Small intestine (tissue), 7 donors: Measurements from ENCODE around the gene C13orf46. TPM values are rescaled to one million over a fixed set of nuclear protein-coding genes. Genes with fewer than 3 reads are reported as not detected.

Experiments used
- DNase-seq, 2 donors: peaks; one replicate each; pipeline versions ENCODE4 v3.0.0 to v3.0.0-alpha.2; 2013
- FAIRE-seq: peaks from 2 replicates; lab custom pipeline; 2012; peaks lifted over from hg19 to GRCh38; lab: Jason Lieb, UNC
- H3K27ac ChIP-seq, 3 donors: one replicate each; pipeline ENCODE4 v1.5.1; 2013; ENCODE audit warnings: low read length in 2 of 3, mild to moderate bottlenecking in 2 of 3, control low read depth in 1 of 3, inconsistent platforms in 1 of 3, low read depth in 1 of 3, moderate library complexity in 1 of 3
- H3K27me3 ChIP-seq, 3 donors: one replicate each; pipeline ENCODE4 v1.6.1; 2013; ENCODE audit warnings: low read length in 3 of 3, inconsistent platforms in 1 of 3; ENCODE audit not compliant: control insufficient read depth in 3 of 3, insufficient read depth in 3 of 3
- H3K36me3 ChIP-seq, 3 donors: one replicate each; pipeline ENCODE4 v1.6.1; 2013; ENCODE audit warnings: low read length in 3 of 3, inconsistent platforms in 1 of 3, low read depth in 1 of 3, mild to moderate bottlenecking in 1 of 3, moderate library complexity in 1 of 3; ENCODE audit not compliant: control insufficient read depth in 3 of 3, insufficient read depth in 2 of 3
- H3K4me1 ChIP-seq, 3 donors: one replicate each; pipeline ENCODE4 v1.6.1; 2013; ENCODE audit warnings: low read length in 2 of 3, inconsistent platforms in 1 of 3, low read depth in 1 of 3, mild to moderate bottlenecking in 1 of 3, moderate library complexity in 1 of 3; ENCODE audit not compliant: control insufficient read depth in 3 of 3, insufficient read depth in 2 of 3
- H3K4me3 ChIP-seq, 3 donors: one replicate each; pipeline ENCODE4 v1.5.1; 2013; ENCODE audit warnings: low read length in 3 of 3, control low read depth in 1 of 3, inconsistent platforms in 1 of 3, low read depth in 1 of 3, mild to moderate bottlenecking in 1 of 3, moderate library complexity in 1 of 3
- H3K9me3 ChIP-seq, 2 donors: one replicate each; pipeline ENCODE4 v1.6.1; 2013; ENCODE audit warnings: low read depth in 1 of 2, low read length in 1 of 2; ENCODE audit not compliant: control insufficient read depth in 2 of 2, insufficient read depth in 1 of 2
- WGBS, 3 donors: extraction: QIAGEN DNeasy Blood & Tissue Kit; methylation state at CpG; one replicate each; pipeline ENCODE4 v1.1.7; 2013; 5-methylcytosine and 5-hydroxymethylcytosine counted together
- polyA plus RNA-seq, 4 donors: library from polyadenylated mRNA; stranded (reverse) in 3 of 4; unstranded in 1 of 4; fragments of 200-250 nt in 3 of 4; fragments of 120-200 nt in 1 of 4; gene quantifications; one replicate each; pipeline versions ENCODE4 v1.2.1 to v1.2.3, GENCODE V29; 2013
- donor health status: healthy with polysubstance abuse.
- donor health status: control.
- donor health status: control.
- donor health status: Bipolar disorder and iron deficiency.
- donor health status: healthy.

C13orf46 gene
- polyA plus RNA-seq, 4 donors = 0.04 to 0.27 (median 0.22) TPM; not detected in 1

DNA sequence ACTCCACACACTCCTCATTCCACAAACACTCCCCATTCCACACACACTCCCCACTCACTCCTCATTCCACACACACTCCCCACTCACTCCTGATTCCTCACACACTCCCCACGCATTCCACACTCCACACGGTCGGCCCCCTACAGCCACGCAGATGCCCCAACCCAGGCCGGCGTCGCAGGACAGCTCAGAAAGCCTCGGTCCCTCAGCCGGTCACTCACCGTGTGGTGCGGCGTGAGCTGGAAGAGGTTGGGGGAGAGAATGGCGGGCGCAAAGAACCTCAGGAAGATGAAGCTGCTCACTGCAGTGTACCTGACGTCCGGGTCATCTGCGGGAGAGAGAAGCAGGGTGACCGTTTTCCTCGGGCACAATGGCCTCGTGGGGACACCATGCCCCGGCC lies 39.0 kb upstream of the C13orf46 start:
- no peak for DNase-seq
- H3K9me3 ChIP-seq = no peaks in the 10 kb centered on the region
- FAIRE-seq = no peak
- no peak overlapping the region for H3K4me3 ChIP-seq
- H3K4me1 ChIP-seq = no peaks in the 10 kb centered on the region
- H3K36me3 ChIP-seq = peaks cover 0 to 74% (median 0%) of the 10 kb centered on the region in 3 donors
- no peak overlapping the region for H3K27ac ChIP-seq
- 89 to 92% (median 92%) methylated on average over 21 of the region's 21 CpGs for WGBS, 3 donors
- H3K27me3 ChIP-seq = no peaks in the 10 kb centered on the region

DNA sequence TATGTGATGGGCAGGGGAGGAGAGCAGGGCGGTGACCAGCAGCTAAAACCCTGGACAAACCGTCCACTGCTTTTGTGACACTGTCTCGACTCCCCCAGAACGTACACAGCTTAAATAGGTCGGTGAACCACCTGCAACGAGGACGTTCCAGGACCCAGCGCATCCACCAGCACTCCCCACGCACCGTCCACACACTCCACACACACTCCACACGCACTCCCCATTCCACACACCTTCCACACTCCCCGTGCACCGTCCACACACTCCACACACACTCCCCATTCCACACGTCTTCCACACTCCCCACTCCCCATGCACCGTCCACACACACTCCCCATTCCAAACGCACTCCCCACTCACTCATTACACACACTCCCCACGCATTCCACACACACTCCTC lies 38.3 kb upstream of the C13orf46 start:
- no peaks in the 10 kb centered on the region for H3K4me1 ChIP-seq
- 91 to 94% (median 93%) methylated on average over 17 of the region's 17 CpGs for WGBS, 3 donors
- no peak for DNase-seq
- FAIRE-seq = no peak
- H3K27me3 ChIP-seq = no peaks in the 10 kb centered on the region
- peaks cover 0 to 72% (median 0%) of the 10 kb centered on the region in 3 donors for H3K36me3 ChIP-seq
- no peaks in the 10 kb centered on the region for H3K9me3 ChIP-seq
- no peak overlapping the region for H3K27ac ChIP-seq
- no peak overlapping the region for H3K4me3 ChIP-seq

DNA sequence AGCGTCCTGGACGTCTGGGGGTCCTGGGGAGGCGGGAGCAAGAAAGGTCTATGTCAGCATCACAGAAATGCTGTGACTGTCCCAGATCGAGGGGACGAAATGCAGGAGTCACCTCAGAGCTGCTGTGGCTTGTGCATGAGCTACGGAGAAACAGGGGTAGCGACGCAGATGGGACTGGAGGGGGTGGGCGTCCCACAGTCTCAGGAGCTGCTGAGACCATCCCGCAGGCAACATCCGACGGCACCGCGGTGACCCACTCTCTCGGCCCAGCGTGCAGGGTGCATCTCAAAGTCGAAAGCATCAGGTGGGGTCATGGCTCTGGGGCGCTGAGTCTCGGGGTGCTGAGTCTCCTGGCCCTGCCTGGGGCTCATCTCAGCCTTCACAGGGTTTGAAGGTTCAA lies 37.4 kb upstream of the C13orf46 start:
- FAIRE-seq (no peak), DNase-seq (no peak)
- Histone ChIP-seq H3K27me3 (no peaks in the 10 kb centered on the region), H3K4me1 (no peaks in the 10 kb centered on the region), H3K27ac (no peak overlapping the region), H3K4me3 (no peak overlapping the region), H3K36me3 (peaks cover 0 to 63% (median 0%) of the 10 kb centered on the region in 3 donors), H3K9me3 (no peaks in the 10 kb centered on the region)
- whole genome bisulfite sequencing, 3 donors = 89 to 94% (median 91%) methylated on average over 19 of the region's 19 CpGs

DNA sequence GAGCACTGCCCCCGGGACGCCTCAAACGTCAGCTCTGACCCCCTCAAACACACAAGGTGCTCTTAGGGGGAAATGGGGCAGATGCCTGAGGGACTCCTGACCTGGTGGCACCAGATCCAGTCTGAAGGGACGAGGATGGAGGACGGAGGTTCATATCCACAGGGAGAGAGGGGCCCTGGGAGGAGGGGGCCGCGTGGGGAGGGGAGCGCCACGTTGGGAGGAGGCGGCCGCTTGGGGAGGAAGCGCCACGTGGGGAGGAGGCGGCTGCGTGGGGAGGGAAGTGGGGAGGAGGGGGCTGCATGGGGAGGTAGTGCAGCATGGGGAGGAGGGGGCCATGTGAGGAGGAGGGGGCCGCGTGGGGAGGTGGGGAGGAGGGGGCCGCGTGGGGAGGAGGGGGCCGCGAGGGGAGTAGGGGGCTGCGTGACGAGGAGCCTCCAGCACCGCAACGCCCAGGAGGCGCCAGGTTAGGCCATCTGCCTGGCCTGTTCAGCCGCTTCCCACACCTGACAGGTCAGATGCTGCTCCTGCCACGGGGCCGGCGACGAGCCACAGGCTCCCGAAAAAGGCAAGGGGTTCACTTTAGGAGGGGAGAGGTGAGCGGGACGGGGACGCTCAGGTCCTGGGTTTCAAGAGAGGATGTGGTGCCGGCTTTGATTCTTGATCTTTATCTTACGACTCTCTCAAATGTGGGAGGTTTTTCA lies 36.7 kb upstream of the C13orf46 start:
- H3K27me3 ChIP-seq = no peaks in the 10 kb centered on the region
- H3K27ac ChIP-seq = no peak overlapping the region
- no peak overlapping the region for H3K4me3 ChIP-seq
- H3K36me3 ChIP-seq = peaks cover 0 to 56% (median 0%) of the 10 kb centered on the region in 3 donors
- no peaks in the 10 kb centered on the region for H3K4me1 ChIP-seq
- 84 to 89% (median 87%) methylated on average over 35 to 37 of the region's 37 CpGs for WGBS, 3 donors
- H3K9me3 ChIP-seq = no peaks in the 10 kb centered on the region
- DNase-seq (no peak), FAIRE-seq (no peak)

DNA sequence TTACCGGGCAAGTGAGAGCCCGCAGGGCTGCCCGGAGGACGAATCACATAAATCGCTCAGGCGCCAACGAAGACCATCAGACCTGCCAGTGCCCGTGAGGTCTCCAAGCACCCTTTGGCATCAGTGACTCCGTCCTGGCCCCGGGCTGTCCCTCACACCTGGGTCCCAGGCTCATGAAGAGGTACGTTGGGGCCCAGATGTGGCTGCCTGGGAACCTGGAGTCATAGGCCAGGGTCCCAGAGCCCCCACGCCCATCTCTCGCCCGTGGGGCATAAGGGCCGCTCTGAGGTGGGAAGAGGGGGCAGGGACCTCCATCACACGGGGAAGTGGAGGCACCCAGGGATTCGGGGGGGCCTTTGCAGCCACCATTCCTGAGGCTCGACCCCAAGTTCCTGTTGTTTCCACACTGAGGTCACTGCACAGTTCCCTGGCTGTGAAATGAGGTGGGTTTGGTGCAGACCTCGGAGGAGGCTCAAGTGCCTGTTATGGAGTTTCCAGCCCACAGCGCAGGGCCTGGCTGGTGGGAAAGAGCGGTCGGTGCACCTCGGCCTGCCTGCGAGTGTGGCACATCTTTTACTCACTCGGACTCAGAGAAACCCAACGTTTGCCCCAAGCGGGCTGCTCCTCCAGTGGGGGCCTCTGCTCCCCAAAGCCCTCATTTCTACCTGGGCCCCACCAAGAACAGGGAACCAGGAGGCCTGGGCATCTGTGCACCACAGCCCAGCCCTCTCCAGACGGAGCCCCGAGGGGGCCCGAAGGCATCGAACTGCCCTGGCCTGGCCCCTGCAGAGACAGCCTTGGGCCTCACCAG lies 35.9 kb upstream of the C13orf46 start:
- no peak overlapping the region for H3K4me3 ChIP-seq
- no peaks in the 10 kb centered on the region for H3K4me1 ChIP-seq
- H3K36me3 ChIP-seq = peaks cover 0 to 55% (median 0%) of the 10 kb centered on the region in 3 donors
- no peak for FAIRE-seq
- no peaks in the 10 kb centered on the region for H3K27me3 ChIP-seq
- H3K27ac ChIP-seq = no peak overlapping the region
- H3K9me3 ChIP-seq = no peaks in the 10 kb centered on the region
- no peak for DNase-seq
- WGBS, 3 donors = 92 to 94% (median 94%) methylated on average over 31 of the region's 31 CpGs

DNA sequence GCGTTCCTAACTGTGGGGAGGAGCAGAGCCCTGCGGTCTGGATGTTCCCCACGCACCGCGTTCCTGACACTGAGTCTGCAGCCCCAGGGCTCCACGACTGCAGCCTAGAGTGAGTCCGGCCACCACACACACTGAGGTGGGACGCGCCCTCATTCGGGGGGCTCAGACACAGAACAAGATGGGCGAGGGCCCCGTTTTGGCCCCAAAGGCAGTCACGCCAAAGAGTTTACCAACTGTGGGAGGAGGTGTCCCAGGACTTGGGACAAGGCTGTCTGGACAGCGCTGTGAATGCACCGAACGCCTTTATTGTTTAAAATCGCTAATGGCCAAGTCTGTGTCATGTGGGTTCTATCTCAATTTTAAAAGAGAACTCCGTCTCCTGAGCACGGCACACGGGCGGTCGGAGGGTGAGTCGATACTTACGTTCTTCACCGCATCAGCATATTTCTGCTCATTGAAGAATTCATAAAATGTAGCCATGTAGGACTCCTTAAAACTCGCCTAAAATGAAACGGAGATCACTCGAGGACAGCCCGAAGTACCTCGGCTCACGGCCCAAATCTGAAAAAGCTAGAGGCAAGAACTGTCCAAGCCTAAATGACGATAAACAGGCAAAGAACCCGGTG lies 35.2 kb upstream of the C13orf46 start:
- no peaks in the 10 kb centered on the region for H3K27me3 ChIP-seq
- FAIRE-seq = no peak
- no peak overlapping the region for H3K27ac ChIP-seq
- 85 to 92% (median 88%) methylated on average over 32 to 33 of the region's 33 CpGs for WGBS, 3 donors
- no peak for DNase-seq
- no peak overlapping the region for H3K4me3 ChIP-seq
- peaks cover 0 to 52% (median 0%) of the 10 kb centered on the region in 3 donors for H3K36me3 ChIP-seq
- H3K4me1 ChIP-seq = no peaks in the 10 kb centered on the region
- H3K9me3 ChIP-seq = no peaks in the 10 kb centered on the region

DNA sequence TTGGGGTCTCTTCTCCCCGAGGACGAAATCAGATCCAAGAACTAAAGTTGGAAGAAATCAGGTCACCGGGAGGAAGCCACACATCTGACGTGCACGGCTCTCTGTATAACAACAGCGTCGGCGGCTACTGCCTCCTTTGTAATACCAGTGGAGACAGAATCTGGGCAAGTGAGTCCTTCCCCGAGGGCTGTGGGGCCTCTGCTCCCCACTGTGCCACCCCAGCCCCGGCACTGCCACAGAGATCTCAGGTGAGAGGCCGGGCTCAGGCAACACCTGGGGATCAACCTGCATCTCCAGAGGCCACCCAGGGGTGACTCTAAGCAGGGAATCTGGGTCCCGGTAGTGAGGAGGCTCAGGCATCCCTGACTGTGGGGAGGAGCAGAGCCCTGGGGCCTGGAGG lies 33.7 kb upstream of the C13orf46 start:
- Histone ChIP-seq H3K9me3 (no peaks in the 10 kb centered on the region), H3K27me3 (no peaks in the 10 kb centered on the region), H3K4me1 (no peaks in the 10 kb centered on the region), H3K36me3 (peaks cover 0 to 52% (median 0%) of the 10 kb centered on the region in 3 donors), H3K4me3 (no peak overlapping the region), H3K27ac (no peak overlapping the region)
- 75 to 89% (median 85%) methylated on average over 12 of the region's 12 CpGs for WGBS, 3 donors
- FAIRE-seq (no peak), DNase-seq (no peak)

DNA sequence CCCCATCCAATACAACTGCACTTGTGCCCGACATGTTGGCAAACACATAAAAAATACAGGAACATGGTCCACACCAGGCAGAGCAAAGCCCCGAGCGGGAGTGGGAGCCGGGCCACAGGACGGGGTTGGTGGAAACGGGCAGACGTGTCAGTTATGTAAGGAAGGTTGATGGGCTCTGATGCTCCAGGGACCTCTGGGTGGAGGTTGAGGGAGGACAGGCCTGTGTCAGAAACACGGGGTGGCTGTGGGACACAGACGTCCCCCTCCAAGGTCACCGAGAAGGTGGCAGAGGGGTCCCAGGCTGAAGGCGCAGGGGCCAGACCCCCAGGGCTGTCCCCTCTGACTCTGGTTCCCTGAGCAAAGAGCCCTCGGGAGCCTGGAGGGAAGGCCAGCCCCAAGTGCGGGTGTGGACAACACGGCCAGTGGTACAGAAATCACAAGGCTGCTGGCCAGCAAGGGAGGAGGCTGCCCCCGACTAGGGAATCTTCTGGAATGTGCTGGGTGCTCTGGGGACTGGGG lies 31.4 kb upstream of the C13orf46 start:
- Histone ChIP-seq H3K4me3 (no peak overlapping the region), H3K27ac (no peak overlapping the region), H3K9me3 (no peaks in the 10 kb centered on the region), H3K27me3 (no peaks in the 10 kb centered on the region), H3K36me3 (peaks cover 0 to 52% (median 2%) of the 10 kb centered on the region in 3 donors), H3K4me1 (no peaks in the 10 kb centered on the region)
- FAIRE-seq = no peak
- WGBS, 3 donors = 71 to 84% (median 77%) methylated on average over 15 of the region's 15 CpGs
- DNase-seq = no peak
